Activated naive CD8-positive, alpha-beta T cell treated with anti-CD3 and anti-CD28 coated beads, Interleukin-2, amount 50 U/mL, for 16 hours (primary cell): ENCODE data around the gene ENPP5.
"Not testable (repeated sequence)": the region's sequence is repeated elsewhere in the genome, so short reads cannot be mapped to it uniquely, and the experiment has no call there.

Experiments used
- DNase-seq: peaks from one replicate; pipeline ENCODE4 v3.0.0-alpha.2; 2020; ENCODE audit warnings: low read depth, low spot score

ENPP5 gene

GRCh38 chr6:46175446-46175845, 4.7 kb upstream of the ENPP5 start:
- no peak for DNase-seq

- no peak for DNase-seq
Observed at GRCh38 chr6:46174904-46175303, 4.1 kb upstream of the ENPP5 start.

DNA sequence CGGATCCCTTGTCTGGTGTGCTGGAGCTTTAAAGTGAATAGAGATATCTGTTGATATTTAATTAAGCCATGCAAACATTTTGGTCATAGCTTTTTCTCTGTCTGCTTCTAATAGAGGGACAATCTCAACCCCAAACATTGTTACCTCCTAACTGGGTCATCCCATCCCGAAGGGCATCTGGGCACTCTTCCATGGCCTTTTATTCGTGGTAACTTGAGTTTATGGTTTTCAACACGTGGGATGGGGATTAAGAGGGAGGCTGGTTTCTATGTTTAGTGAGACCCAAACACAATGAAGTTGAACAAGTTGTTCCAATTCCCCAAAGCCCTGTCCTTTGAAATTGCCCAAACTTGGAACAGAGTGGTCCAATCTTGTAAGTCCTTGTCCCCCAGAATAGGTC, 1.4 kb upstream of the ENPP5 start:
- DNase-seq: no peak

GRCh38 chr6:46160102-46160501, 10.7 kb downstream of the ENPP5 start:
- DNase-seq: no peak

GRCh38 chr6:46159229-46159628, 11.6 kb downstream of the ENPP5 start:
- DNase-seq: no peak

DNA sequence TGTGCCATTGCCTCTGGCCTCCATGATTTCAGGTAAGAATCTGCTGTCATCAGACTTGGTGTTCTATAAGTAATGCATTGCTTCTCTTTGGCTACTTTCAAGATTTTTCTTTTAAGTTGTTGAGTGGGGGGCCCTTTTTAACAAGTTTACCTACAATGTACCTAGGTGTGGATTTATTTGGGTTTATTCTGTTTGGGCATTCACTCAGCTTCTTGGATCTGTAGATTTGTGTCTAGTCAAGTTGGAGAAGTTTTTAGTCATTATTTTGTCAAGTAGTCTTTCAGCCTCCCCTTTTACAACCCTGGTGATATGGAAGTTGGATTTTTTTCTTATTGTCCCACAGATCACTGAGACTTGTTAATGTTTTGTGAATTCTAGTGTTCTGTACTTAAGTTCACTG, 14.1 kb downstream of the ENPP5 start:
- DNase-seq: no peak

GRCh38 chr6:46149066-46149465, 21.7 kb downstream of the ENPP5 start:
- not testable (repeated sequence) for DNase-seq

DNA sequence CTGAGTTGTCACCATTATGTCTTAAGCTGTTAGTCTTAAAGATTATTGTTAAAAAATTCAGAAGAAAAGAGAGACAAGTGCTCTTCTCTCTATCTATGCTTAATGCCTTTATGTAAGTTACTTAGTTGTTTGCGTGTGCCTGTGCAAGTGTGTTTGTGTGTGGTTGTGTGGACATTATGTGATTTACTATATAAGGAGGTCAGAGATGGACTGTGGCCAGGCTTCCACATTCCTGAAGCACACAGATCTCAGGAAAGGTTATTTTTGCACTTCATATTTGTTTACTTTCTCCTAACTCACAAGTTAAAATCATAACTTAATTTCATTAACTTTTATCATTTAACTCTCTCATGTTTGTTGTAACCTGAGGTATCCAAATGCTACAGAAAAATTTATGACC, 26.5 kb downstream of the ENPP5 start:
- no peak for DNase-seq

DNA sequence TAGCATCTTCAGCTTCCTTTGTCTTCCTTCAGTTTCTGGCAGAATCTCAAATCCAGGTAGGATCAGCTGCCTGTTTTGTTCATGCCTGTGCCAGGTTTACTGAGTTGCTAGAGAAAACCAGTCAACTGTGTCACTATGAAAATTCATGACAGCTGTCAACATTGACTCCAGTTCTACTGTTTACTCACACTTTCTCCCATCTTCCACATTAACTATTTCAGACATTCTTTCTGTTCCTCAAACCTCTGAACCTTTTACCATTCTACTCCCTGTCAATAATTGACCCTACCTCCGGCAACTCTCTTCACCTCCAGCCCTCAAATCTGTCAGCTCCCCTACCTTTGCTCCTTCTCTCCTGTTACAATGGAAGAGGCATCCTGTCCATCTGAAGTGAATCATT, 32.5 kb downstream of the ENPP5 start:
- DNase-seq: no peak

DNA sequence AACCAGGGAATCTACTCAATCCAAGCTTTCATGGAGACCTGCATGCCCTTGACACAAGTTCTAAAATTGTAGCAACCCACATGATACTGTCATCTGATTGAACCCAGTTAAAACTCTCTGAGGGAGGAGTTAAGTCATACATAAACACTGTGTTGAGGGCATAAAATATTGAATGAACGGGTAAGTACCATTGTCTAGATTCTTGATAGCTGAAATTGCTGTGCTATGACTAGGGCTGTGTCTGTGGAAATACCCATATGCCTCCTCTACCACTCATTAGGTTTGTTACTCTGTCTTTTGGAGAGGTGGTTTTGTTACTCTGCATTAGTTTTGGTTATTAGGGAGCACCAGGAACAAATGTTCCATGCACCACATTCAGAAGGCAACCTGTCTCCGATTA, 33.4 kb downstream of the ENPP5 start:
- DNase-seq: no peak

DNA sequence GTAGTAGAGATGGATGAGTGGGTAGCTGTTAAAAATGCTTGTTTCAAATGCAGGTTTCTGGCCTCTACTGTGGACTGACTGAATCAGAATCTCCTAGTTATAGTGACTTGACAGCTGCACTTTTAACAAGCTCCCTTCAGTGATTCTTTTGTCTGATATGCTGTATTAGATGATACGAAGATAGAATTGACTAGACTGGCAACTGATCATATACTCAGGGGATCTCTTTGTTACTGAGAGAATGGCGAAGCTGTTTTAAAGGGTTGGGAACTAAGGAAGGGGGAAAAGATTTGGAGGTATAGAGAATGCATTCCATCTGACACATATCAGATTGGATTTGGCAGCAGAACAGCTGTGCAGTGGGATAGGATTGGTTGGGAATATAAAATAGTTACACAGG, 33.9 kb downstream of the ENPP5 start:
- no peak for DNase-seq

DNA sequence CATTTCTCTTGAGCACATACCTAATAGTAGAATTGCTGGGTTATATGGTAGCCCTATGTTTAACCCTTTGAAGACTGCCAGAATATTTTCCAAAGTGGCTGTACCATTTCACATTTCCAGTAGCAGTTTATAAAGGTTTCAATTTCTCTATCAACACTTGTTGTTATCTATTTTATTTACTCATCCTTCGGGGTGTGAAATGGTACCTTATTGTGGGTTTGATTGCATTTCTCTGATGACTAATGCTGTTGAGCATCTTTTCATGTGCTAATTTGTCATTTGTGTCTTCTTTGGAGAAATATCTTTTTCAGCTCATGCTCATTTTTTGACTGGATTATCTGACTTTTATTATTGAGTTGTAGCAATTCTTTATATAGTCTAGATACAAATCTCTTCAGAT, 35.6 kb downstream of the ENPP5 start:
- no peak for DNase-seq

DNA sequence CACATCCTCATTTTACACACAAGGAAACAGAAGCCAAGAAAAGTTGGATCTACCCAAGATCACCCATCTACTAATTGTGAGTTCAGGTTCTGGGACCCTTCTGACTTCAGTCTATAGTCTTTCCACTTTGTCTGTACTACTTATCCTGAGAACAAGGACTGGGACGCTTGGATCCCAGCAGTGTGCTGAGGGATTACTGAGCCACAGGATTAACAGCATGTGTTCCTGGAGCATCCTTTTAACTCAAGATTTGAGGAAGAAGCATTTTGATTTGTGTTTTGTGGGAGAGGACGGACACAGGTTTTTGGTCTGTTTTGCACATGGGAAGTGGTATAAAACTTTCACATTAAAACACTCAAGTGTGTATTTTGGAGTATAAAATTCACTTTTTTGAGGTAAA, 36.6 kb downstream of the ENPP5 start:
- DNase-seq: no peak

DNA sequence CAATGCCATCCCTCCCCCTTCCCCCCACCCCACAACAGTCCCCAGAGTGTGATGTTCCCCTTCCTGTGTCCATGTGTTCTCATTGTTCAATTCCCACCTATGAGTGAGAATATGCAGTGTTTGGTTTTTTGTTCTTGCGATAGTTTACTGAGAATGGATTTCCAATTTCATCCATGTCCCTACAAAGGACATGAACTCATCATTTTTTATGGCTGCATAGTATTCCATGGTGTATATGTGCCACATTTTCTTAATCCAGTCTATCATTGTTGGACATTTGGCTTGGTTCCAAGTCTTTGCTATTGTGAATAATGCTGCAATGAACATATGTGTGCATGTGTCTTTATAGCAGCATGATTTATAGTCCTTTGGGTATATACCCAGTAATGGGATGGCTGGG, 39.5 kb downstream of the ENPP5 start:
- DNase-seq: not testable (repeated sequence)

- DNase-seq: no peak
Observed at GRCh38 chr6:46130666-46131065, 40.1 kb downstream of the ENPP5 start.

DNA sequence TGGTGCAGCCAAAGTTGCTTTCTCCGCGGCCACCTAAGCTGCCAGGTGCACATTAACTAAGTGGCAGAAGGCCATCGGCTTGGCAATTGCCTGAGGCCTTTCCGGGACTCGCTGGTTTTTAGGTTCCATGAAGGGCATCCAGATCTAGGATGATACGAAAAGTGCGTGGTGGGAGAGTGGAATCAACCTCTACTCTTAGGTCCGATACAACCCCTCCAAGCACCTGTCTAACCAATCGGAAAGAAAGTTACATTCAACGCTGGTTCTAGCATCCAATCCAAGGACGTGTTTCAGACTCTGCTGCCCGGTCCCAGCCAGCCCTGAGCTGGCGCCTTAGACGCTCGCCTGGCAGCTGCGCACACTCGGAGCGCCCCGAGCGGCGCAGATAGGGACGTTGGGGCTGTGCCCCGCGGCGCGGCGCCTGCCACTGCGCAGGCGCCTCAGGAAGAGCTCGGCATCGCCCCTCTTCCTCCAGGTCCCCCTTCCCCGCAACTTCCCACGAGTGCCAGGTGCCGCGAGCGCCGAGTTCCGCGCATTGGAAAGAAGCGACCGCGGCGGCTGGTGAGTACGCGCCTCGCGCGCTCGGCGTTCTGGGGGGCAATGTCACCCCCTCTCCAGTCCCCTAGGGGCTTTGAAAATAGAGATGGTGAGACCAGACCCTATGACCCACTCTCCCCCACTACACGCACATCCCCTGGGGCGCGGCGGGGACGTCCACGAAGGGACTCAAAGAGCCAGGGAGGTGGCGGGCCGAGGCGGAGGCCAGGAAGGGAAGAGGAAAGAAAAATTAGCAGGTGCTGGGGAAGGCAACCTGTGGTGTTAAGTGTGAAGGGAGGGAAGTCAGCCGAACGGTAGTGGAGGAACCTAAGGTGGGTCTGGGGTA, 40.9 kb downstream of the ENPP5 start, which contains the start of gene ENPP4:
Gene ENPP4 (plus strand): TSS at position 361 of the 883 bp plus-strand sequence. CDS start 9,595 bp downstream, outside the sequence.
- DNase-seq: peak; percentile 75

DNA sequence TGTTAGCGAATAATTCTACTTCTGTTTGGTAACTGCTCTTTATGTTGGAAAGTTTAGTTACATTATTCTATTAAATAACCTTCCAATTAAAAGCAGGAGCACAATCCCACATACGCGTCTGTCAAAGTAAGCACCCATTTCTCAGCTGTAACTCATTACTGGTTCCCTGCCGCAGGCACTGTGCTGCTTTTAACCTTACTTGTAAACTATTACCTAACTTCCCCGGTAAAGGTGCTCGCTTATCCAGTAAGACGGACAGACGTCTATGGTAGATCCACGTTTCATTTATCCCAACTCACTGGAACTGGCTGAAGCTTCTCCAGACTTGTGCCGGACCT, 41.5 kb downstream of the ENPP5 start:
- no peak for DNase-seq

GRCh38 chr6:46128476-46128875, 42.3 kb downstream of the ENPP5 start:
- DNase-seq: no peak

DNA sequence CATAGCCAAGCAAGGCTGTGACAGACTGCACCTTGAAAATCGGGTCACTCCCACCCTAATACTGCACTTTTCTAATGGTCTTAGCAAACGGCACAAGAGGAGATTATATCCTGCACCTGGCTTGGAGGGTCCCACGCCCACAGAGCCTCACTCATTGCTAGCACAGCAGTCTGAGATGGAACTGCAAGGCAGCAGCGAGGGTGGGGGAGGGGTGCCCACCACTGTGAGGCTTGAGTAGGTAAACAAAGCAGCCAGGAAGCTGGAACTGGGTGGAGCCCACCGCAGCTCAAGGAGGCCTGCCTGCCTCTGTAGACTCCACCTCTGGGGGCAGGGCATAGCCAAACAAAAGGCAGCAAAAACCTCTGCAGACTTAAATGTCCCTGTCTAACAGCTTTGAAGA, 51.1 kb downstream of the ENPP5 start:
- DNase-seq: not testable (repeated sequence)

- no peak for DNase-seq
Observed at GRCh38 chr6:46118836-46119235, 51.9 kb downstream of the ENPP5 start.

DNA sequence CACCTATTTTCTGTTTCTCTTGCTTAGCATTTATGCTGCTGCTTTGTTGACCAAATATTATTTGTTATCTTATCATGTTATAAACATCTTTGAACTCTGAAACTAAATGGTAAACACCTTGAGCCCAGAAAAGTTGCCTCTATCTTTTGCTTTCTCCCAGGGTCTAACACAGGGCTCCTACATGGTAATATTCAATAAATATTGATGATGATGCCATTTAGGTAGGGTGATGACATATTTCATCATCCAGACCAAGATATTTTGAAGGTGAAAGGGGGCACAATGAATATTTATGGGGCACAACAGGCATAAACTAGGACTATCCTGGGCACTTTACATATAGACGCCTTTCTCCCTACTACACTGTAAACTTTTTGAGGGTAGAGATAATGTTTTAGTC, 52.6 kb downstream of the ENPP5 start:
- DNase-seq: no peak

DNA sequence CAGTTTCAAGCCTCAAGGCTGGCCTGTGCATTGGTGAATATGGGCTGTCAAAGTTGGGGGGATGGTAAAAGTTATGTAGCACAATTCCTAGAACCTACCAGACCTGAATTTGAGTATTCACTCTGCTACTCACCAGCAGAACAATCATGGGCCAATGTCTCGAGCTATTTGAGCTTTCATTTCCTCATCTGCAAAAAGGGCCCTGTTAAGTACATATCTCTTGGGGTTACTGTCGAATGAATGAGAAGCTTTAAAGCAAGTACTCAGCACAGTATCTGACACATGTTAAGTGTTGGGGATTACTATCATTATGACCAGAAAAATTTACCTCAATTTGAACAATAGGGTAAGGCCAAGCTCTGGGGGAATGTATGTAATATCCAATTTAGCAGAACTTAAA, 54.5 kb downstream of the ENPP5 start:
- DNase-seq: no peak

- DNase-seq: no peak
Observed at GRCh38 chr6:46115634-46116033, 55.1 kb downstream of the ENPP5 start.

GRCh38 chr6:46113370-46113769, 57.4 kb downstream of the ENPP5 start:
- no peak for DNase-seq
